ENCODE measurements around the gene DPM2. TPM values are rescaled to one million over a fixed set of nuclear protein-coding genes. Genes with fewer than 3 reads are reported as not detected.

DPM2 gene
- total RNA-seq, 1 donor from 2014 or later: 14.9 TPM

GRCh38 chr9:127927201-127927987, 10.3 kb downstream of the DPM2 start:
- no peak for DNase-seq (ENCODE audit: low spot score)
- intact Hi-C loops (cut with DNase I): no loop called here

- intact Hi-C loops (cut with DNase I): no loop called here
- DNase-seq (ENCODE audit: low spot score): no peak
These were observed 10.8 kb downstream of the DPM2 start for GRCh38 chr9:127926906-127927200.

- intact Hi-C loops (cut with DNase I): no loop called here
- no peak for DNase-seq (ENCODE audit: low spot score)
These were observed 11.4 kb downstream of the DPM2 start for GRCh38 chr9:127925959-127926905.

GRCh38 chr9:127924736-127925444, 12.8 kb downstream of the DPM2 start:
- no peak for DNase-seq (ENCODE audit: low spot score)
- intact Hi-C loops (cut with DNase I): no loop called here

- no peak for DNase-seq (ENCODE audit: low spot score)
- intact Hi-C loops (cut with DNase I): loop anchor here (2.0 kb wide), 1 partner anchor 421 kb away; no protein-coding TSS in a partner anchor
These were observed 13.9 kb downstream of the DPM2 start for GRCh38 chr9:127923771-127924170.

- DNase-seq (ENCODE audit: low spot score): no peak
- intact Hi-C loops (cut with DNase I): loop anchor here (2.0 kb wide), 1 partner anchor 420 kb away; no protein-coding TSS in a partner anchor
These were observed 14.6 kb downstream of the DPM2 start for GRCh38 chr9:127923046-127923445.

GRCh38 chr9:127921557-127922120, 16.0 kb downstream of the DPM2 start:
- intact Hi-C loops (cut with DNase I): loop anchor here (1.0 to 2.0 kb wide), 2 partner anchors 331 to 419 kb away; no protein-coding TSS in a partner anchor
- DNase-seq (ENCODE audit: low spot score): peak; percentile 91

GRCh38 chr9:127920794-127921193, 16.9 kb downstream of the DPM2 start:
- intact Hi-C loops (cut with DNase I): loop anchor here (1.0 kb wide), 1 partner anchor 330 kb away; no protein-coding TSS in a partner anchor
- DNase-seq (ENCODE audit: low spot score): no peak

- peak; percentile 88 for DNase-seq (ENCODE audit: low spot score)
- intact Hi-C loops (cut with DNase I): loop anchor here (2.0 to 5.0 kb wide), 4 partner anchors 42 to 185 kb away; partner anchors contain the start of genes AK1, CDK9, FPGS and TOR2A
These were observed 18.3 kb downstream of the DPM2 start for GRCh38 chr9:127919253-127919815.

- DNase-seq (ENCODE audit: low spot score): no peak
- intact Hi-C loops (cut with DNase I): loop anchor here (2.0 to 5.0 kb wide), 4 partner anchors 41 to 184 kb away; partner anchors contain the start of genes AK1, CDK9, FPGS and TOR2A
These were observed 19.2 kb downstream of the DPM2 start for GRCh38 chr9:127918183-127919107.

GRCh38 chr9:127917603-127918002, 20.1 kb downstream of the DPM2 start:
- DNase-seq (ENCODE audit: low spot score): no peak
- intact Hi-C loops (cut with DNase I): loop anchor here (2.0 to 5.0 kb wide), 6 partner anchors 19 to 307 kb away; partner anchors contain the start of genes AK1, CDK9, FPGS and ST6GALNAC6

- intact Hi-C loops (cut with DNase I): loop anchor here (2.0 to 5.0 kb wide), 5 partner anchors 18 to 306 kb away; partner anchors contain the start of genes AK1, CDK9, FPGS and ST6GALNAC6
- peak; percentile 98 for DNase-seq (ENCODE audit: low spot score)
These were observed 20.7 kb downstream of the DPM2 start, which contains the start of gene ST6GALNAC4 for GRCh38 chr9:127916720-127917581. Gene ST6GALNAC4, minus strand, starts transcription at chr9:127917041. Its CDS starts 622 bp downstream, at chr9:127916419.

- no peak for DNase-seq (ENCODE audit: low spot score)
These were observed 21.6 kb downstream of the DPM2 start for GRCh38 chr9:127915801-127916719.

GRCh38 chr9:127915325-127915752, 22.3 kb downstream of the DPM2 start:
- intact Hi-C loops (cut with DNase I): loop anchor here (5.0 kb wide), 3 partner anchors 38 to 128 kb away; partner anchors contain the start of genes AK1, CDK9 and FPGS
- no peak for DNase-seq (ENCODE audit: low spot score)

More at GRCh38 chr9:127915801-127916719, 21.6 kb downstream of the DPM2 start:
- intact Hi-C loops (cut with DNase I): loop anchor here (2.0 to 5.0 kb wide), 5 partner anchors 17 to 305 kb away; partner anchors contain the start of genes AK1, CDK9, FPGS and ST6GALNAC6

GRCh38 chr9:127913682-127914081, 24.0 kb downstream of the DPM2 start:
- DNase-seq (ENCODE audit: low spot score): no peak
- intact Hi-C loops (cut with DNase I): no loop called here
